NCI-H2196 treated with DMSO at 0.1 percent for 48 hours (cell line): ENCODE measurements around the gene CALML5.

ENCODE experiments used
- DNase-seq: peaks from one replicate; lab custom pipeline; 2025; ENCODE audit not compliant: unreplicated experiment; lab: John Stamatoyannopoulos, UW

The CALML5 gene

DNA sequence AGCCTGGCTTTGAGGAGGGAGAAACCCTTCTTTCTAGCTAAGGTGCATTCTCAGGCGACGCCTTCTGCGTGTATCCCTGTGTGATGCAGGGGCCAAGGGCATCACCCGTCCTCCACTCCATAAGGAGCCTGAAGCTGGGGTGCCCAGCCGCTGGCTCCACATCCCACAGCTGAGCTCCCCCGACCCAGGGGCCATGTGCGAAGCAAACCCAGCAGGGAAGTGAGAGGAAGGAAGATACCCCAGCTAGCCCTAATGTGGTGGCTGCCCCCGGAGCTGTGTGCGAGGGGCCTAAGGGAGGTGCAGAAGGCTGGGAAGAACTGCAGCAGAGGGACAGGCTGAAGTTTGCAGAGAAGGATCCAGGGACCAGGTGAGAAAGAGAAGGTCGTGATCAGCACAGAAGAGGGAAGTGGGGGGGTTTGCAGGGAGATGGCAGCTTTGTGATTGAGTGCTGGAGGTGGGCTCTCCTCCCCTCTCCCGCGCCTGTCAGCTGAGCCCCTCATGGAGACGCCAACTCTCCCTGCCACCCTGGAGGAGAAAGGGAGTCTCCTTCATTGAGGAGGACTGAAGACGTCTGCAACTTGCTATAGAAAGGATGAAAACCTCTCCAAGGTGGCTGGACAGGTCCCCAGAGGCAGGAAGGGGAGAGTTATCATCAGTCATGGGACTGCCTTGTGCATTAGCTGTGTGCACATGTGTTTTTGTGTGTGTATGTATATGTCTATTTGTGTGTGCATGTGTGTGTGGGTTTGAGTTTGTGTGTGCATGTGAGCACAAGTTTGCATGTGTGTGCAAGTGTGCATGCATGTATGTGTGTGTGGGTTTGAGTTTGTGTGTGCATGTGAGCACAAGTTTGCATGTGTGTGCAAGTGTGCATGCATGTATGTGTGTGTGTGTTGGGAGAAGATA is 3.5 kb upstream of the CALML5 start:
- no peak for DNase-seq

DNA sequence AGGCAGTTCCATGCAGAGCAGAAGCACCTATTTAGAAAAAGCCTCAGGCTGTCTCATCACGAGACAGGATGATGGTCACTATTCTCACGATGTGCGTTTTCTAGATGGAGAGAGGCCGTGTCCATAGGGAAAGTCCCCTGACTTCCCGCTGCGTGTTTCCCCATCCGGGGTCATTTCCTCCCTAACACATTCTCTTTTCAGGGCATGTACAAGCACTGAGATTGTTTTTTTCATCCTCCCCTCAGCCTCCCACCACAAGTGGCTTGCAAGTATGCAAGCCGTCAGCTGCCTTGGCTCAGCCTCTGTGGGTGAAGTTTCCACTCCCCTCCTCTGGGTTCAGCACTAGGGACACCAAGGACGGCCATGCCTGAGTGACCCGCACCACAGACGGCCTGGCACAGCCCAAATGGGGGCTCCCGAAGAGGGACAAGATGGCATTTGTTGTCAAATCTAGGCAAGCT is 2.7 kb upstream of the CALML5 start:
- no peak for DNase-seq

- no peak for DNase-seq
Observed at GRCh38 chr10:5500910-5501309, 1.5 kb upstream of the CALML5 start.

GRCh38 chr10:5500162-5500670 is 846 bp upstream of the CALML5 start:
- DNase-seq, result no peak

DNA sequence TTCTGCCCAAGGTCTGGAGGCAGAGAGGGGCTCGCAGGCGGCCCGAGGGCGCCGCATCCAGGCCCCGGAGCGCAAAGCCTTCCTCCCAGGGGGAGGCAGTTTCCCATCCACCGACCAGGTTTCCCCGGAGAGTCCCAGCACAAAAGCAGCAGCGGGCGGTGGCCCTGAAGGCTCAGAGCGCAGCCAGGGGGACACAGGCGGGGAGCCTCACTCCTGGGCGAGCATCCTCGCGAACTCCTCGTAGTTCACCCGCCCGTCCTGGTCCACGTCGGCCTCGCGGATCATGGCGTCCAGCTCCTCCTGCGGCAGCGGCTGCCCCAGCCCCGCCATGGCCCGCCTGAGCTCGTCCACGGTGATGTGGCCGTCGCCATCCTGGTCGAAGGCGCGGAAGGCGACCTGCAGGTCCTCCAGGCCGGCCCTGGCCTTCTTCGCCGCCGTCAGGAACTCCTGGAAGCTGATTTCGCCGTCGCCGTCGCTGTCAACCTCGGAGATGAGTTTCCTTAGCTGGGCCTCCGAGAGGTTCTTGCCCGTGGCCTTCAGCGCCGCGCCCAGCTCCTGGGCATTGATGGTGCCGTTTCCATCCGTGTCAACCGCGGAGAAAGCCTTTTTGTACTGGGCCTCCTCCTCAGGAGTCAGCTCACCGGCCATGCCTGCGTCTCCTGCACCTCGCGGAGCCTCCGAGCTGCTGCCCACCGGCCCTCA is 428 bp downstream of the CALML5 start:
- no peak for DNase-seq

GRCh38 chr10:5497948-5498730 is 1.2 kb downstream of the CALML5 start:
- DNase-seq, result no peak

GRCh38 chr10:5497289-5497688 is 2.1 kb downstream of the CALML5 start:
- no peak for DNase-seq

DNA sequence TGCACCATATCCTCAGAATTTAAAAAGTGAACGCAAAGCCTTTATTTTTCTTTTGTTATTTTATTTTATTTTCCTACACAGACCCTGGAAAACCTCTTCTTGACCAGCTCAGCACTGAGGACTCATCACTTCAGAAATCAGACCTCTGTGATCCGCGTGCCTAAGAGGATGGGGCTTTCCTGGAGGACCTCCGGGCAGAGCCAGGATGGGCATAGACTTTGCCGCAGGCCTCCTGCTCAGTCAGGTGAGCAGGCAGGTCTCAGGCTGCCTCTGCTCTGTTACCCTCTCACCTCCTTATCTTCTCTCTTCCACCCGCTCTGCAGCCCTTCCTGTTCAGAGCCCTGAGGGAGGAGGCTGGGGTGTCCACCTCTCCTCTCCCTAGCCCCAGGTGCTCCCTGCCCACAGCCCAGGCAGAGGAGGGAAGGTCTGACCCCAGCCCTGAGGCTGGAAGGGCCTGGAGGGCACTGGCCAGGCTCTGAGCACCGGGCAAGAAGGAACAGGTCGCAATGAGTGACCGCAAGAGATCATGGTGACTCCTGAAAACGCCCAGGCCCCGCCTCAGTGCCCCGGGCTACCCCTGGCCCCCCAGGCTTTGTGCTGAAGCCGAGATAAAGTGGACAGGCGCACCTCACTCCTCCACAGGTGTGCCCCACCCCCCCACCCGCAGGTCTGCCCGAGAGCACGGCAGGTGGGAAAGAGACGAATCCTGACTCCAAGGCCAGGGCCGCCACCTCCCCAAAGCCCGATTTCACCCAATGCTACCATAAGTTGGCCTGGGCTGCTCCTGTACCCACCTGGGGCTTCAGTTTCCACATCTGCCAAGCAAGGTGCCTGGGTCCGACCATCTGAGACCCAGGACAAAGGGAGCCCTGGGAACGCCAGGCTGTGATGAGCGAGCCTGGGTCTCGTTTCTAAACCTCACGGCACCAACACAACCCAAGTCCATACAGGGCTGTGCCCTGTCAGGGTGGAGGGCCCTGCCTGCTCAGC is 2.8 kb downstream of the CALML5 start:
- no peak for DNase-seq

DNA sequence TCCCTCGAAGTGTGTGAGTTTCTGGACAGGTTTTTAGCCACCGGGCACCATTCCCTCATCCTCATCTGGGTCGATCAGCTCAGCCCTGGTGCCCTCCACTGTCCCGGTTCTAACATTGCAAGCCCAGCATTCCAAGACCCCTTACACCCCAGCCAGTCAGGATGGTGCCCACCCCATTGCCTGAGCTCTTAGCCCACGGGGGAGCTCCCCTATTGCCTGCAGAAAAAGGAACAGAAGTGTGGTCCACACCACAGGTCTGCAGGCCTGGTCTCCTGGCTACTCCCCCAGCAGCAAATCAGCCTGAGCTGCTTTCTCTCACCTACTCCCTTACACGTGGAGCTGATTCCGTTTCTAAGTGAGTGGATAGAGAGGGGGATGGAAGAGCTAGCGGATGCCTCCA is 4.8 kb downstream of the CALML5 start:
- no peak for DNase-seq

GRCh38 chr10:5493691-5494090 is 5.7 kb downstream of the CALML5 start:
- no peak for DNase-seq

- no peak for DNase-seq
Observed at GRCh38 chr10:5492929-5493576, 6.3 kb downstream of the CALML5 start.

DNA sequence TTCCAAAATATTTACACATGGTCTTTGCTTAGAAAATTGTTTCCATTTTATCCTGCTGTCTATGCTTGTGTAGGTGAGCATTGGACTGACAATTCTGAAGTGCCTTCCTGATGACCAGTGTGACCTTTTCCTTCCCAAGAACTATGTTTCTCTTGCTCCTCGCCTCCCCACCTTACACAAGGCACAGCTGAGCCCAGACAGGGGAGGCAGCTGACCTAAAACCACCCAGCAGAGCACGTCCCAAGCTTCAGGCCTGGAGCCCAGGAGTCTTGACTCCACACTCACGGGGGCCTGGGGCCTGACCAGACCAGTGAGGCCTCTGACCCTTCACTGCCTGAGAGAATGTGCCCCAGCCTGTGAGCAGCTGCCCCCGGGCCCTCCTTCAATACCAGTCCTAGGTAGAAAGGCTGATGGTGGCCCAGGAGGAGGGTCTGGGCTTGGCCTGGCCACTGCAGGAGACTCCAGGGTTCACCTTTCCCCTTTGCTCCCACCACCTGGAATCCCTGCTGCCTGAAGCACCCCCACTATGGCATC is 7.0 kb downstream of the CALML5 start:
- no peak for DNase-seq

DNA sequence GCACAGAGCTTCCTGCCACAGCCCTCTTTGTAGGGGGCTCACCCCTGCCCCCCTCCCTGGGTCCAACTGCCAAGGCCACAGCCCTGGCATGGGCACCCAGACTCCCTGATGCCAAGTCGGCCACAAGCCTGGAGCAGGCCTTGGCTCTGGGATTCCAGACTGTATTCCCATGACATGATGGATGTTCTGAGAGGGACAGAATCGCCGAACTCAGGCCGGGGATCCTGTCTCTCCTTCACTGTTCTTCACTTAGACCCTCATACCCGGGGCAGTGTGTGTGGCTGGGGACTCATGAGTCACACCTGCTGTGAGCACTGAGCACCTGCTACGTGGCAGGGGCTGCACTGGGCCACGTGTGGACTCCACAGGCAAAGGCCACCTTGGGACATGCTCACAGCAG is 7.9 kb downstream of the CALML5 start:
- no peak for DNase-seq

DNA sequence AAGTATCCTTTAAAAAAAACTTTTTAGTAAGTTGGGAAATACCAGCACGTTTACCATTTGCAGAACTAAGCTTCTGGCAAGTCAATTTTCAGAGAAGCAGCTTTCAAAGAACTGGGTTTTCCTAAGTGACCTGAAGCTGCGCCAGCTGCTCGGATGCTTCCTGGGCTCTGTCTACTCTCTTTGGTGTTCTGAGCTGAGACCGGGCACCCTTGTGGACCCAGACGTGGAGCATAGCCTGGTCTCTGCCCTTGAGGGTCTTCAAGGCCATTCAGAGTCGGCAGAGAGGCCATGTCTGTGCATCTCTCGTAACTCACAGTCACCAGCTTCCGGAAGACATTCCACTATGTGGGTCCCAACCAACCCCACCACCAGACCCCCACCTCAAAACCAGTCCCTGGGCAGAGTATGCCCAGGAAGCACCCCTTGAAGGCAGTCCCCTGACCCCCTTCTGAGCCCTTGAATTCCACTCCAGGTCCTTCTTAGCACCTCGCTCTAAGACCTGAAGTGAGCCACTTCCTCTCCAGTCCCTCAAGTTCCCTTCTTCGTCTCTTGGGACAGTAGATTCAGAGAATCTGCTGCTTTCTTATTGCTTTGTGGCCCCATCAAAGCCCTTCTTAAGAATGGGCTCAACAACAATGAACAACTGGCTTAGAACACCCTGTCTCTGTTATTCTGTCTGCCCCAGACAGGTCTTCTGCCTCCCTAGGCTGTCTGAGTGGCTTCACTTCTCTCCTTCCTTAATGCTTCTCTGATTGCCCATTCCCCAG is 8.5 kb downstream of the CALML5 start:
- no peak for DNase-seq

DNA sequence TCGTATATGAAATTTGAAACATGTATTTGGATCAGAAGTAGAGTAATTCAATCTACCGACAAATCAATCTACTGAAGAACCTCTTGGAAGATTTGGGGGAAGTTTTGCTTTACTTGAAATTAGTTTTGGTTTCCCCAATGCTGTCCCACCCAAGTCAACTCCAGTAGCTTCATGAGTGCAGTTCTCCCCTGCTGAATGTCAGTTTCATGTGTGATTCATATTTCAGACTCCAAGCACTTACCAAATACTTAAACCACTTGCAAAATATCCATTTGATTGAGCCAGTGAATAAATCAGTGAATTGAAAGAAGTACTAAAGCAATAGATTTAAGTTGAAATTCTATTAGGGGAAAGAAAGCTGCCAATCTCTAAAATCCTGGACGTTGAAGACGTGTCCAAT is 9.3 kb downstream of the CALML5 start:
- DNase-seq, result no peak

- peak; percentile 26 for DNase-seq
Observed at GRCh38 chr10:5488272-5489161, 10.9 kb downstream of the CALML5 start.

DNA sequence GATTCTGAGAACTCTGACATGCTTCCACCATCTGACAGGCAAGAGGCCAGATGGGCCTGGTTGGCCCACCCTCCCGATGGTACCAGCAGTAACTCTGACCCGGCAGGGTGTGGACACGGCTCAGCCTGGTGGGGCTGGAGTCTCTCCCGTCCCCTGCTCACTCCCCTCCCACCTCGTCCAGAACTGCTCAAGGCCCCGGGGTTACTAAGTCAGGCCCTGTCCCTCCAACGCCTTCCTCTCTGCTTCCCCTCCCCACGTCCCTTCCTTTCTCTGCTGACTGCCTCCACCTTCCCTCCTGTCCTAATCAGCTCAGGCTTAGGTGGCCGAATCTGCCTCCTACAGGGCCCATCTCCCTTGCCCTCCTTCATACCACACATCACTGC is 12.5 kb downstream of the CALML5 start:
- DNase-seq, result no peak
